ENCODE results near the gene ANKDD1A.

DNA sequence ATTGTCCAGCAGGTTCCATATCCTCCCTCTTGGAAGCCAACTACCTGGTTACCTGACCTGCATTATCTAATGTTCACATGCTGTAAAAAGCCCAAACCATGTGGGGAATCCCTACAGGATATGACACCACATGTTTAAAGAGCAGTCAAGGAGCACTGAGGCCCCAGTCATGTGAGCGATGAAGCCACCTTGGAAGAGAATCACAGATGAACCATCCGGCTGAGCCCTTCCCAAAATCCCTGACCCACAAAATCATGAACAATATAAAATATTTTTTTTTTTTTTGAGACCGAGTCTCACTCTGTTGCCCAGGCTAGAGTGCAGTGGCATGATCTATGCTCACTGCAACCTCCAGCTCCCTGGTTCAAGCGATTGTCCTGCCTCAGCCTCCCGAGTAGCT is 10.6 kb upstream of the ANKDD1A start:
- no peak for TF ChIP-seq POLR2AphosphoS5 (IDR thresholded peaks at IDR 0.05)
- TF ChIP-seq, protein P1, sequence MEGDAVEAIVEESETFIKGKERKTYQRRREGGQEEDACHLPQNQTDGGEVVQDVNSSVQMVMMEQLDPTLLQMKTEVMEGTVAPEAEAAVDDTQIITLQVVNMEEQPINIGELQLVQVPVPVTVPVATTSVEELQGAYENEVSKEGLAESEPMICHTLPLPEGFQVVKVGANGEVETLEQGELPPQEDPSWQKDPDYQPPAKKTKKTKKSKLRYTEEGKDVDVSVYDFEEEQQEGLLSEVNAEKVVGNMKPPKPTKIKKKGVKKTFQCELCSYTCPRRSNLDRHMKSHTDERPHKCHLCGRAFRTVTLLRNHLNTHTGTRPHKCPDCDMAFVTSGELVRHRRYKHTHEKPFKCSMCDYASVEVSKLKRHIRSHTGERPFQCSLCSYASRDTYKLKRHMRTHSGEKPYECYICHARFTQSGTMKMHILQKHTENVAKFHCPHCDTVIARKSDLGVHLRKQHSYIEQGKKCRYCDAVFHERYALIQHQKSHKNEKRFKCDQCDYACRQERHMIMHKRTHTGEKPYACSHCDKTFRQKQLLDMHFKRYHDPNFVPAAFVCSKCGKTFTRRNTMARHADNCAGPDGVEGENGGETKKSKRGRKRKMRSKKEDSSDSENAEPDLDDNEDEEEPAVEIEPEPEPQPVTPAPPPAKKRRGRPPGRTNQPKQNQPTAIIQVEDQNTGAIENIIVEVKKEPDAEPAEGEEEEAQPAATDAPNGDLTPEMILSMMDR (IDR thresholded peaks at IDR 0.05) = no peak
- TF ChIP-seq POLR2A (IDR thresholded peaks at IDR 0.05) = no peak
- TF ChIP-seq EP300 (IDR thresholded peaks at IDR 0.05) = no peak
